AG04450 (cell line): ENCODE data around the gene RPGRIP1L. TPM values are rescaled to one million over a fixed set of nuclear protein-coding genes. Genes with fewer than 3 reads are reported as not detected.

Source experiments
- CTCF ChIA-PET: fragments of 300-600, 350-600 bp; formaldehyde crosslinking; extraction: SDS; loops from one replicate; lab custom pipeline; 2022; ENCODE audit warnings: antibody characterized with exemption, inconsistent platforms; lab: Charles Lee
- POLR2A ChIA-PET: fragments of 350-600 bp; formaldehyde crosslinking; extraction: SDS; loops from one replicate; lab custom pipeline; 2021; ENCODE audit warnings: antibody characterized with exemption, inconsistent platforms; lab: Yijun Ruan, JAX
- DNase-seq: peaks from one replicate; pipeline ENCODE4 v3.0.0-alpha.2; 2011; ENCODE audit warnings: low read depth, low spot score
- H3K27ac ChIP-seq: one replicate; pipeline ENCODE4 v1.5.1; 2012; ENCODE audit warnings: low read depth, low read length, control low read depth
- H3K27me3 ChIP-seq: one replicate; pipeline ENCODE4 v1.6.0; 2012; ENCODE audit warnings: low read length; ENCODE audit not compliant: control insufficient read depth, insufficient read depth
- H3K4me3 ChIP-seq: 2 replicates; pipeline ENCODE4 v1.5.1; 2011; ENCODE audit warnings: mild to moderate bottlenecking, low read depth, low read length, control low read depth
- H3K9me3 ChIP-seq: 2 replicates; pipeline ENCODE4 v1.5.1; 2012; ENCODE audit warnings: low read length; ENCODE audit not compliant: control insufficient read depth, insufficient read depth
- polyA plus RNA-seq: library from polyadenylated mRNA; depleted of rRNA; stranded (reverse); fragments of >200 nt; gene quantifications from 2 replicates; pipeline ENCODE4 v1.2.3, GENCODE V29; 2011
- TF ChIP-seq, protein P1 (sequence below): IDR thresholded peaks from 2 replicates; pipeline ENCODE4 v1.5.1; 2011; ENCODE audit warnings: low read depth, low read length, control low read depth, inconsistent platforms

The RPGRIP1L gene
- polyA plus RNA-seq, 1 experiment = 13.0 TPM

DNA sequence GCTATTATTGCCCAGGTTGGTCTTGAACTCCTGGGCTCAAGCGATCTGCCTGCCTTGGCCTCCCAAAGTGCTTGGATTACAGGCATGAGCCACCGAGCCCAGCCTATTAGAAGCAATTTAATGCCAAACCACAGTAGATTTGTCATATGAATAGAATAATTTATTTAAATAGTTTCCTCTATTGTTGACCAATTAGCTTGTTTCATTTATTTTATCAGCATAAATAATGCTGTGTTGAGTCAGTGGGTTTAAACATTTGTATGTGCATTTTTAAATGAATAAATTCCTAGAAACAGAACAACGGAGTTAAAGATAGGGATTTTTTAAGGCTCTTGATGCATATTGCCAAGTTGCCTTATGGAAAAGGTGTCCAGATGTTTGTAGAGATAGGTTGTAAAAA is 27.0 kb upstream of the RPGRIP1L start:
- no peak for DNase-seq
- Histone ChIP-seq H3K9me3 (no peaks in the 10 kb centered on the region), H3K4me3 (no peak overlapping the region), H3K27ac (no peak overlapping the region), H3K27me3 (no peaks in the 10 kb centered on the region)
- ChIA-PET CTCF (interaction anchor here (0.5 kb wide), 1 partner anchor 71 kb away, joined by 3 read pairs; no protein-coding TSS in a partner anchor), POLR2A (no interaction called here)
- TF ChIP-seq, protein P1, sequence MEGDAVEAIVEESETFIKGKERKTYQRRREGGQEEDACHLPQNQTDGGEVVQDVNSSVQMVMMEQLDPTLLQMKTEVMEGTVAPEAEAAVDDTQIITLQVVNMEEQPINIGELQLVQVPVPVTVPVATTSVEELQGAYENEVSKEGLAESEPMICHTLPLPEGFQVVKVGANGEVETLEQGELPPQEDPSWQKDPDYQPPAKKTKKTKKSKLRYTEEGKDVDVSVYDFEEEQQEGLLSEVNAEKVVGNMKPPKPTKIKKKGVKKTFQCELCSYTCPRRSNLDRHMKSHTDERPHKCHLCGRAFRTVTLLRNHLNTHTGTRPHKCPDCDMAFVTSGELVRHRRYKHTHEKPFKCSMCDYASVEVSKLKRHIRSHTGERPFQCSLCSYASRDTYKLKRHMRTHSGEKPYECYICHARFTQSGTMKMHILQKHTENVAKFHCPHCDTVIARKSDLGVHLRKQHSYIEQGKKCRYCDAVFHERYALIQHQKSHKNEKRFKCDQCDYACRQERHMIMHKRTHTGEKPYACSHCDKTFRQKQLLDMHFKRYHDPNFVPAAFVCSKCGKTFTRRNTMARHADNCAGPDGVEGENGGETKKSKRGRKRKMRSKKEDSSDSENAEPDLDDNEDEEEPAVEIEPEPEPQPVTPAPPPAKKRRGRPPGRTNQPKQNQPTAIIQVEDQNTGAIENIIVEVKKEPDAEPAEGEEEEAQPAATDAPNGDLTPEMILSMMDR = no peak

DNA sequence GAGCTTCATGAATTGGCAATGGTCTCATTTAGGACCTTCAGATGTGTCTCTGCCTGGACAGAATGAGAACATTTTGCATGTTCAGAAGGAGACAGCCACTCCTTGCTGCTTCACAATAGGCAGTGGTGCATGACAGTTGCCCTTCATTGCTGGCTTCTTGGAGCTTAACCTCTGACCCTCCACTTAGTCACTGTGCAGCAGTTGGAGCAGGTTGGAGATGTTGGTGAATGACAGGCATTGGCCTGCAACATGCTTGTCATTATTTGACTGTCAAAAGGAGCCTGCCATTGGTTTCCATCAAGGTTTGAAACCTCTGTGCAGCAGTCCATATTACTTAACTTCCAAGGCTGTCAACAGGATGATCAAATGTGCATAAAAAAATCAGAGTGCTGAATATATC is 23.0 kb upstream of the RPGRIP1L start:
- no peaks in the 10 kb centered on the region for H3K9me3 ChIP-seq
- no peaks in the 10 kb centered on the region for H3K27me3 ChIP-seq
- POLR2A ChIA-PET = no interaction called here
- CTCF ChIA-PET = no interaction called here
- no peak overlapping the region for H3K4me3 ChIP-seq
- no peak overlapping the region for H3K27ac ChIP-seq
- no peak for DNase-seq
- TF ChIP-seq, protein P1 = no peak

DNA sequence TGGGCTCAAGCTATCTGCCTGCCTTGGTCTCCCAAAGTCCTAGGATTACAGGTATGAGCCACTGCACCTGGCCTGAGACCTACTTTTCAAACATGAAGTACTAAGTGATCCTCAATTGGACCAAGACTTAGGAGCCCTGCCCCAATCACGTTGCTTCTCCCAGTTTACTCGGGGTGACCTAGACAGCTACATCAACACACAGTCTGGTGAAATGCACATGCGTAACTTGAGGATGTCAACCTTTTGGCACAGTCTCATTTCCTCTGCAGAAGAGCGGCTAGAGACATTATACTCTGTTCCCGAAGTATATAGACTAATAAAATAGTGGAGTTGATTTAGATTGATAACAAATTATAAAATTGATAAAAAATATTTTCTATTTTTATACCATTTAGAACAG is 17.4 kb upstream of the RPGRIP1L start:
- H3K4me3 ChIP-seq = no peak overlapping the region
- H3K27ac ChIP-seq = no peak overlapping the region
- no peaks in the 10 kb centered on the region for H3K27me3 ChIP-seq
- H3K9me3 ChIP-seq = no peaks in the 10 kb centered on the region
- TF ChIP-seq, protein P1 = no peak
- no peak for DNase-seq
- ChIA-PET CTCF (no interaction called here), POLR2A (no interaction called here)

DNA sequence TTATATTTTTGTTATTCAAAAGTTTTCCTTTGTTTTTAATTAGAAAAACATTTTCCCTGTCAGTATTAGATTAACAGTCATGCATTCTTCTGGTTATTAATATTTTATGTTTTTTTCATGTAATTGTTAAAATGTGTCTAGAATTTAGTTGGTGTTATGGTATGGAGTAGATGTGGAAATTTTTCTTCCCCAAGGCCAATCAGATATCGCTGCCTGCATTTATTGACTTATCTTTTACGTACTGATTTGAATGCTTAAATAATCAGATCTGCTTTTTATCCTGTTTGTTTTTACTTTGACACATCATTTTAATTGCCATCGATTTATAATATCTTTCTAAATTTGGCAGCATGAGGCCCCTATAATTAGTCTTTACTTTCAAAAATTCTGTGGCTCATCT is 13.9 kb upstream of the RPGRIP1L start:
- POLR2A ChIA-PET = no interaction called here
- TF ChIP-seq, protein P1 = no peak
- Histone ChIP-seq H3K4me3 (no peak overlapping the region), H3K9me3 (no peaks in the 10 kb centered on the region), H3K27me3 (no peaks in the 10 kb centered on the region), H3K27ac (no peak overlapping the region)
- CTCF ChIA-PET = no interaction called here
- no peak for DNase-seq

DNA sequence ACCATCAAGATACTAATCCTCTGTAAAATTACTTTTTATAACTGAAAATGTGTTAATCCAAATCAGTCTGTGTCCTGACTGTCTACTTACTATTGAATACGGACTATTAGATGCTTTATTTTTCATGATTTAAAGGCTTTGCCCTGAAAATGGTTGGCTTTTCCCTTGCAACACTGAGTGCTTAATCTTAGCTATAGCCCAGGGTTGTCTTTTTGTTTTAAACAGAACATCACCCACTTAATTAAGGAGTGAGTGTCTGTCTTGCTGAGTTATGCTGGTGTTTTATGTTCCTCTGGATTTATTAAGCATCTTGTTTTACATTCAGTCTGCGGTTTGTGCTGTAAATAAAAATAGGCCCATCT is 11.3 kb upstream of the RPGRIP1L start:
- POLR2A ChIA-PET = no interaction called here
- H3K27ac ChIP-seq = no peak overlapping the region
- TF ChIP-seq, protein P1 = no peak

More for the DNA sequence above, 11.3 kb upstream of the RPGRIP1L start:
- CTCF ChIA-PET = no interaction called here
- Histone ChIP-seq H3K9me3 (no peaks in the 10 kb centered on the region), H3K27me3 (no peaks in the 10 kb centered on the region), H3K4me3 (no peak overlapping the region)
- no peak for DNase-seq
